Activated CD8-positive, alpha-beta memory T cell treated with anti-CD3 and anti-CD28 coated beads, Interleukin-2, amount 50 U/mL, for 1 hour (primary cell): Measurements from ENCODE around the gene CDK11A.
"Not testable (repeated sequence)": the region's sequence is repeated elsewhere in the genome, so short reads cannot be mapped to it uniquely, and the experiment has no call there.

Experiments used
- DNase-seq: peaks from one replicate; pipeline ENCODE4 v3.0.0-alpha.2; 2020; ENCODE audit errors: extremely low read depth

Gene CDK11A

GRCh38 chr1:1726088-1726487, 1.9 kb upstream of the CDK11A start:
- DNase-seq: not testable (repeated sequence)

DNA sequence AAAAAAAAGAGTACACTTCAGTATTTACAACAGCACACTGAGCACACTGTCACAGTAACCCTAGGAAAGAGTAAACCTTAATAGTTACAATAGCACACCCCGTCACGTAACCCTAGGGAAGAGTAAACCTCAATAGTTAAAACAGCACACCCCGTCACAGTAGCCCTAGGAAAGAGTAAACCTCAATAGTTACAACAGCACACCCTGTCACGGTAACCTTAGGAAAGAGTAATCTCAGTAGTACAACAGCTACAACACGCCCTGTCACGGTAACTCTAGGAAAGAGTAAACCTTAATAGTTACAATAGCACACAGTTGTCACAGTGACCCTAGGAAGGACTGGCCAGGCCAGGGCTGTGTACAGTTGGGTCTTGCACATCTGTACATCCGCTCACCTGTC, 3.0 kb downstream of the CDK11A start:
- DNase-seq: no peak

- DNase-seq: not testable (repeated sequence)
Measured at GRCh38 chr1:1715109-1715883, 8.9 kb downstream of the CDK11A start.

GRCh38 chr1:1707897-1708296, 16.3 kb downstream of the CDK11A start:
- not testable (repeated sequence) for DNase-seq

DNA sequence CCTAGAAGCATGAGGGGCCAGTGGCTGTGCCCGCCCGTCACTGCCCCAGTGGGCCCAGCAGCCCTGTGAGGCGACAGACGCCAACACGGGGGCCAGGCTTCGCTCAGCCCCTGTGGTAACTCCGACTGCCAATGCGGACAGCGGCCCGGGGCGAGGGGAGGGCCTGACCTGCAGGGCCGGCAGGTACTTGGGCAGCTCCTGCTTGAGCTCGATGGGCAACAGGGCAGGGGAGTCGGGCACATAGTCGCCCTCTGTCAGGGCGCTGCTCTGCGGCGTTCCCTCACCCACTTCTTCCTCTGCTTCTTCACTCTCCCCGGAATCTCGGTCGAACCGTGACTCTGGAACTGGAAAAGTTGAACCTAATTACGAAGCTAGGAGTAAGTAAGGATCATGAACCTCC, 16.9 kb downstream of the CDK11A start:
- not testable (repeated sequence) for DNase-seq

DNA sequence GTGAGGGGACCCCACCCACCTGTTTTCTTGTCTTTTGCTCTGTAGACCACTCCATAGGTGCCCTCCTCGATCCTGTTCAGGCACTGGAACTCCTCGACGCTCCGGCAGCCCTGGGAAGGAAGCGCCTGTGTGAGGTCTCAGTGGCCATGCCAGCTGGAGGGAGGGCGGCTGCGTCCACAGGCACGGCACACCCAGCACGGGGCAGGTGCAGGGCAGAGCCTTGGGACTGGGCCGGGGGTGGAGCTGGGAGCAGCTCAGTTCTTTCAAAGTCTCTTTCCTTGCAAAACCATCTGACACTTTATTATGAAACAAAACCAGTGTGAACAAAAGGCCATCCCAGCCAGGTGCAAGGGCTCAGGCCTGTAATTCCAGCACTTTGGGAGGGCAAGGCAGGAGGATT, 18.5 kb downstream of the CDK11A start:
- not testable (repeated sequence) for DNase-seq

DNA sequence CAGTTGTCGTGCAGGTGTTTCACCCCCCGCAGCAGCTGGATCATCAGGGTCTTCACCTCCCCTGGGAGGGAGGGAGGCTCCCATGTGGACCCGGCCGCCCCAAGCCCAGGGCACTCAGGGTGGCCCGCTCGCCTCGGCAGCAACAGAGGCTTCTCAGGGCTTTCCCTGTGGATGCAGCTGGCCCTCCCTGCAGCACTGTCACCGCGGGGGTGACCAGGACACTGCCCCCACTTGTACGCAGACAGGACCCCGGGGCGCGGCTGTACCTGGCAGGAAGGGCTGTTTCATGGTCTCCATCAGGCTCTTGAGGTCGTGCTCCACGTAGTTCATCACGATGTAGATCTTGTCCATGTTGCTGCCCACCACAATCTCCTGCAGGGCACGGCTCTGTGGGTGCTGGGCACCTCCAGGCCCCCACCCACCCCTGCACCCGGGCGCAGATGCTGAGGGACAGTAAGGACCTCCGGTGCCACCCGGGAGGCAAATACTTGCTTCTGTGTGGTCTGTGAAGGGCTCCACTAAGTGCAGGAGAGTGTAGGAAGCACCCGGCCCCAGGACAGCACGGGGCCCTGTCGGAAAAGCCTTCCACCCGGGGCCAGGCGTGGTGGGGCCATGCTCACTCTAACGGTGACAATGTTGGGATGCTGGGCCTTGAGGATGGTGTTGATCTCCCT, 19.7 kb downstream of the CDK11A start:
- DNase-seq: not testable (repeated sequence)

DNA sequence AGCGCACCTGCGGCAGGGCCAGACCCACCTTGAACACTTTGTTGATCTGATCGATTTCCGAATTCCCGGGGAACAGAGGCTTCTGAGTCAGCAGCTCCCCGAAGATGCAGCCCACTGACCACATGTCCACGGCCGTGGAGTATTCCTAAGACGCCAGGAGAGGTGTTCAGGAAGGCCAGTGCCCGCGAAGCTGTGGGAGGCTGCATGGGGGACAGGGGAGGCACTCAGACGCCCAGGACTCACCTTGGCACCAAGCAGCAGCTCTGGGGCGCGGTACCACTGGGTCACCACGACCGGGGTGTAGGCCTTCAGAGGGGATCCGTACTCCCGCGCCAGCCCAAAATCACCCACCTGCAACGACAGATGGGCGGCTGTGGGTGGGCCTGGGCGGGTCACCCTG, 20.4 kb downstream of the CDK11A start:
- DNase-seq: no peak

DNA sequence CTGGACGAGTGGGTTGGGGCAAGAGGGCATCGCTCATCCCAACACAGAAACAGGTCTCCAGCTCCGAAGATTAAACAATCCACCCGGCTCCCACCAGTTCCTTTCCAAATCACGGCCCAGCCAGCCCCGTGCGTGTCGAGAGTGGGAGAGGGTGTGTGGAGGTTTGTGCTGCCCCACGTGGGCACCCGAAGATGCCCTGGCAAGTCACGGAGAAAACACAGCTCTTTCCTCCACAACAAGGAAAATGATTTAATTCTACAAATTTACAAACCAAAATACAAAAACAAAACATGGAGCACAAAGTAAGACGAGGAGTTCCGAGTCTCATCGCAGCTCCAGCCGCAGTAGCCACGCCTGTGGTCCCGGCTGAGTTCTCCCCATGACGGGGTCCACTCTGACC, 21.7 kb downstream of the CDK11A start:
- not testable (repeated sequence) for DNase-seq

- not testable (repeated sequence) for DNase-seq
Measured at GRCh38 chr1:1700557-1700956, 23.6 kb downstream of the CDK11A start.

DNA sequence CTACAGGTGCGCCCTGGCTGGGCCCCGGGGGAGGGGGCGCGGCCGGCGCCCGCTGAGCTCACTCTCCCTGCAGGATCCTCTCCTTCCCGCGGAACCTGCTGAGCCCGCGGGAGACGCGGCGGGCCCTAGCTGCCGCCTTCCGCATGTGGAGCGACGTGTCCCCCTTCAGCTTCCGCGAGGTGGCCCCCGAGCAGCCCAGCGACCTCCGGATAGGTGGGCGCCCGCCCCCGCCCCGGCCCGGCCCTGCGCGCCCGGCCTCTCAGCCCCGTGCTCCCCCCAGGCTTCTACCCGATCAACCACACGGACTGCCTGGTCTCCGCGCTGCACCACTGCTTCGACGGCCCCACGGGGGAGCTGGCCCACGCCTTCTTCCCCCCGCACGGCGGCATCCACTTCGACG, 24.1 kb downstream of the CDK11A start:
- not testable (repeated sequence) for DNase-seq

- not testable (repeated sequence) for DNase-seq
Measured at GRCh38 chr1:1699061-1699460, 25.1 kb downstream of the CDK11A start.

GRCh38 chr1:1697358-1698183, 26.6 kb downstream of the CDK11A start:
- DNase-seq: not testable (repeated sequence)

GRCh38 chr1:1696431-1697357, 27.5 kb downstream of the CDK11A start:
- DNase-seq: not testable (repeated sequence)

DNA sequence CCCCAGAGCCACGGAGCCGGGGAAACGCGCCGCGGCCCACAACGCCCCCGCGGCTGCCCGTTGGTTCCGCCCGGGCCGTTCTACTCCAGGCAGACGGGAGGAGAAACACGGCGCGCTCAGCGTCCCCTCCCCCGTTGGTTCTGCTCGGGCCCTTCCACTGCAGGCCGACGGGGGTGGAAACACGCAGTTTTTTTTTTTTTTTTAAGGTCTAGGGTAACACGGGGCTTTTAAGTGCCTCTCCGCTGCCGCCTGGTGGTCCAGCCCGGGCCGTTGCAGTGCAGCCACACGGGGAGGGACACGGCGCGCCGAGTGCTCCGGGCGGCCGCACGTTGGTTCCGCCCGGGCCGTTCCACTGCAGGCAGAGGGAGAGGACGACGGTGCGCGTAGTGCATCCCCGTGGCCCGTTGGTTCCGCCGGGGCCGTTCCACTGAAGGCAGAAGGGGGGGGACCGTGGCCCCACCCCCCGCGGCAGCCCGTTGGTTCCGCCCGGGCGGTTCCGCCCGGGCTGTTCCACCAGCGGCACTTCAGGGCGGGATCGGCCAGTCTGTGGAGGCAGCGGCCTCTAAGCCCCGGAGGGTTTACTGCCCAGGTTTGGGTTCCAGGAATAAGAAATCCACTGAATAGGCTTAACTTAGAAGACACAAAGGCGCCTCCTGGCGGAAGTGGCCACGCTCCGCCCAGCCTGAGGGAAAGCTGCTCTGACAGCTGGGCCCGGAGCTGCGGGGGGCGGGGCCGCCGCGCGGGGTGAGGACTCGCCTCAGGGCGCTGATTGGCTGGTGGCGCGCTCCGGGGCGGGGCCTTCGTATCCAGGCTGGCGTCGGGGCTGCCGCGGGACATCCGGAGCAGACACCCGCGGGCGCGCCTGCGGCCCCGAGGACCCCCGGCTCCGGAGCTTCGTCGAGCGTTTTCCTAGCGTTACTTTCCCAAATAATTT, 31.2 kb downstream of the CDK11A start, which contains the start of gene SLC35E2B:
SLC35E2B (minus strand) TSS at position 82 of the 934 bp plus-strand sequence. CDS start 16,096 bp downstream, outside the sequence.
- peak; percentile 90 for DNase-seq

- DNase-seq: peak; percentile 64
Measured at GRCh38 chr1:1692324-1692713, 31.8 kb downstream of the CDK11A start.

DNA sequence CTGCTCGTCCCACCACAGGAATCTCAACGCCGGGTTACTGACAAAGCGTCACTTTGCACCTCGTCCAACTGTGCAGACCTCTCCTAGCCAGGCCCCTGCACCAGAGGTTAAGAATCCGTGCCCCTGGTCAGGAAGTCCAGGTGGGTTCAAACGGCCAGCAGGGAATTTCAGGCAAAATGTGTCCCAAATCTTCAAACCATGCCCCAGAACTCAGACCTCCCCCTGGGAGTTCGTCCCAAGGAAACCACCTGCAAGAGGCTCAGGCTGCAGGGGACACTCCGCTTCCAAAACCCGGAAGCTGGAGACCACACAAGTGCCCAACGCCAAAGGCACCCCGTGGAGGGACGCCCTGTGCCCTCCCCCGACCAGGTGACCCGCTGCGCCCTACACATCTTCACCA, 32.7 kb downstream of the CDK11A start:
- DNase-seq: not testable (repeated sequence)

GRCh38 chr1:1689526-1689925, 34.6 kb downstream of the CDK11A start:
- DNase-seq: not testable (repeated sequence)

DNA sequence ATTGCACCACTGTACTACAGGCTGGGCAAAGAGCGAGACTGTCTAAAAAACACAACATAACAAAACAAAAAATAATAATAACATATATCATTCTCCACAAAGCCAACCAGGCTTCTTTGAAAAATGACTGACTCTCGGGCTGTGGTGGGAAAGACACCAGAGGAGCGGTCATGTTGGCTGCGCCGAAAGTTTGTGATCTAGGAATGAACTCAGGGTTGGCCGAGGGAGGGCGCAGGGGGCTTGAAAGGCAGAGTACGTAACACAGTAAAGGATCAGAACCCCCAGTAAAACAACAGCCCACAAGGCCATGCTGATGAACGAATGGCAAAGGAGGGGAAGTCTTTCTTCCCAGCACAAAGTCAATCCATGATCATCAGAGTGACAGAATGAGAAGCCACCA, 36.3 kb downstream of the CDK11A start:
- no peak for DNase-seq
